Measurements from ENCODE around the gene MANBA.

DNA sequence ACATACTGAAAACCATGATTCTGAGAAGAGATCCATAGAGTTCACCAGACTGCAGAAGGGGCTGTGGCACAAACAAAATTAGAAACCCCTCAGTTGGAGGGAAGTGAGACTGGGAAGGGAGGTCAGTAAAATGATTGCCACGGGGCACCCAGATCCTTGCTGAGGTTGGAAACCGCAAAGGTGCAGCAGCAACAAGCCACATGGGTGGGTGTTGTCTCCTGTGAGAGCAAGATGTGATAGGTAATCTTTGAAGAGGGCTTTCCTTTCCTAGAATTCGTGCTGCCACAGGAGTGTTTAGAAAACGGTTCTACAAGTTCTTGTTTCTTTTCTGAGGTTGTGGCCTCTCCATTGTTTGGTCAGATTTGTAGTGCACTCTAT lies 174.1 kb downstream of the MANBA start:
- TF ChIP-seq ZNF350 (tag by site-specific recombination; IDR thresholded peaks at IDR 0.05), result no peak
- TF ChIP-seq, protein P1, sequence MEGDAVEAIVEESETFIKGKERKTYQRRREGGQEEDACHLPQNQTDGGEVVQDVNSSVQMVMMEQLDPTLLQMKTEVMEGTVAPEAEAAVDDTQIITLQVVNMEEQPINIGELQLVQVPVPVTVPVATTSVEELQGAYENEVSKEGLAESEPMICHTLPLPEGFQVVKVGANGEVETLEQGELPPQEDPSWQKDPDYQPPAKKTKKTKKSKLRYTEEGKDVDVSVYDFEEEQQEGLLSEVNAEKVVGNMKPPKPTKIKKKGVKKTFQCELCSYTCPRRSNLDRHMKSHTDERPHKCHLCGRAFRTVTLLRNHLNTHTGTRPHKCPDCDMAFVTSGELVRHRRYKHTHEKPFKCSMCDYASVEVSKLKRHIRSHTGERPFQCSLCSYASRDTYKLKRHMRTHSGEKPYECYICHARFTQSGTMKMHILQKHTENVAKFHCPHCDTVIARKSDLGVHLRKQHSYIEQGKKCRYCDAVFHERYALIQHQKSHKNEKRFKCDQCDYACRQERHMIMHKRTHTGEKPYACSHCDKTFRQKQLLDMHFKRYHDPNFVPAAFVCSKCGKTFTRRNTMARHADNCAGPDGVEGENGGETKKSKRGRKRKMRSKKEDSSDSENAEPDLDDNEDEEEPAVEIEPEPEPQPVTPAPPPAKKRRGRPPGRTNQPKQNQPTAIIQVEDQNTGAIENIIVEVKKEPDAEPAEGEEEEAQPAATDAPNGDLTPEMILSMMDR (tag by site-specific recombination; IDR thresholded peaks at IDR 0.05), result no peak
- no peak for TF ChIP-seq ZNF707 (tag by site-specific recombination; IDR thresholded peaks at IDR 0.05)
- no peak for TF ChIP-seq ZNF324 (tag by site-specific recombination; IDR thresholded peaks at IDR 0.05)
- no peak for TF ChIP-seq KLF10 (tag by site-specific recombination; IDR thresholded peaks at IDR 0.05)
- no peak for TF ChIP-seq SALL2 (tag by site-specific recombination; IDR thresholded peaks at IDR 0.05; ENCODE audit: borderline replicate concordance)
- TF ChIP-seq, protein P2, sequence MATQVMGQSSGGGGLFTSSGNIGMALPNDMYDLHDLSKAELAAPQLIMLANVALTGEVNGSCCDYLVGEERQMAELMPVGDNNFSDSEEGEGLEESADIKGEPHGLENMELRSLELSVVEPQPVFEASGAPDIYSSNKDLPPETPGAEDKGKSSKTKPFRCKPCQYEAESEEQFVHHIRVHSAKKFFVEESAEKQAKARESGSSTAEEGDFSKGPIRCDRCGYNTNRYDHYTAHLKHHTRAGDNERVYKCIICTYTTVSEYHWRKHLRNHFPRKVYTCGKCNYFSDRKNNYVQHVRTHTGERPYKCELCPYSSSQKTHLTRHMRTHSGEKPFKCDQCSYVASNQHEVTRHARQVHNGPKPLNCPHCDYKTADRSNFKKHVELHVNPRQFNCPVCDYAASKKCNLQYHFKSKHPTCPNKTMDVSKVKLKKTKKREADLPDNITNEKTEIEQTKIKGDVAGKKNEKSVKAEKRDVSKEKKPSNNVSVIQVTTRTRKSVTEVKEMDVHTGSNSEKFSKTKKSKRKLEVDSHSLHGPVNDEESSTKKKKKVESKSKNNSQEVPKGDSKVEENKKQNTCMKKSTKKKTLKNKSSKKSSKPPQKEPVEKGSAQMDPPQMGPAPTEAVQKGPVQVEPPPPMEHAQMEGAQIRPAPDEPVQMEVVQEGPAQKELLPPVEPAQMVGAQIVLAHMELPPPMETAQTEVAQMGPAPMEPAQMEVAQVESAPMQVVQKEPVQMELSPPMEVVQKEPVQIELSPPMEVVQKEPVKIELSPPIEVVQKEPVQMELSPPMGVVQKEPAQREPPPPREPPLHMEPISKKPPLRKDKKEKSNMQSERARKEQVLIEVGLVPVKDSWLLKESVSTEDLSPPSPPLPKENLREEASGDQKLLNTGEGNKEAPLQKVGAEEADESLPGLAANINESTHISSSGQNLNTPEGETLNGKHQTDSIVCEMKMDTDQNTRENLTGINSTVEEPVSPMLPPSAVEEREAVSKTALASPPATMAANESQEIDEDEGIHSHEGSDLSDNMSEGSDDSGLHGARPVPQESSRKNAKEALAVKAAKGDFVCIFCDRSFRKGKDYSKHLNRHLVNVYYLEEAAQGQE (tag by site-specific recombination; IDR thresholded peaks at IDR 0.05), result no peak
- no peak for TF ChIP-seq GLI4 (tag by site-specific recombination; IDR thresholded peaks at IDR 0.05)
- no peak for TF ChIP-seq ZNF175 (tag by site-specific recombination; IDR thresholded peaks at IDR 0.05)
- no peak for TF ChIP-seq ZNF239 (tag by site-specific recombination; IDR thresholded peaks at IDR 0.05)
- TF ChIP-seq, protein P3, sequence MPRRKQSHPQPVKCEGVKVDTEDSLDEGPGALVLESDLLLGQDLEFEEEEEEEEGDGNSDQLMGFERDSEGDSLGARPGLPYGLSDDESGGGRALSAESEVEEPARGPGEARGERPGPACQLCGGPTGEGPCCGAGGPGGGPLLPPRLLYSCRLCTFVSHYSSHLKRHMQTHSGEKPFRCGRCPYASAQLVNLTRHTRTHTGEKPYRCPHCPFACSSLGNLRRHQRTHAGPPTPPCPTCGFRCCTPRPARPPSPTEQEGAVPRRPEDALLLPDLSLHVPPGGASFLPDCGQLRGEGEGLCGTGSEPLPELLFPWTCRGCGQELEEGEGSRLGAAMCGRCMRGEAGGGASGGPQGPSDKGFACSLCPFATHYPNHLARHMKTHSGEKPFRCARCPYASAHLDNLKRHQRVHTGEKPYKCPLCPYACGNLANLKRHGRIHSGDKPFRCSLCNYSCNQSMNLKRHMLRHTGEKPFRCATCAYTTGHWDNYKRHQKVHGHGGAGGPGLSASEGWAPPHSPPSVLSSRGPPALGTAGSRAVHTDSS (tag by site-specific recombination; IDR thresholded peaks at IDR 0.05), result no peak
- TF ChIP-seq, protein P4, sequence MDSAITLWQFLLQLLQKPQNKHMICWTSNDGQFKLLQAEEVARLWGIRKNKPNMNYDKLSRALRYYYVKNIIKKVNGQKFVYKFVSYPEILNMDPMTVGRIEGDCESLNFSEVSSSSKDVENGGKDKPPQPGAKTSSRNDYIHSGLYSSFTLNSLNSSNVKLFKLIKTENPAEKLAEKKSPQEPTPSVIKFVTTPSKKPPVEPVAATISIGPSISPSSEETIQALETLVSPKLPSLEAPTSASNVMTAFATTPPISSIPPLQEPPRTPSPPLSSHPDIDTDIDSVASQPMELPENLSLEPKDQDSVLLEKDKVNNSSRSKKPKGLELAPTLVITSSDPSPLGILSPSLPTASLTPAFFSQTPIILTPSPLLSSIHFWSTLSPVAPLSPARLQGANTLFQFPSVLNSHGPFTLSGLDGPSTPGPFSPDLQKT (IDR thresholded peaks at IDR 0.05; ENCODE audit: borderline replicate concordance, low read depth, low read length), result no peak
- TF ChIP-seq, protein P5, sequence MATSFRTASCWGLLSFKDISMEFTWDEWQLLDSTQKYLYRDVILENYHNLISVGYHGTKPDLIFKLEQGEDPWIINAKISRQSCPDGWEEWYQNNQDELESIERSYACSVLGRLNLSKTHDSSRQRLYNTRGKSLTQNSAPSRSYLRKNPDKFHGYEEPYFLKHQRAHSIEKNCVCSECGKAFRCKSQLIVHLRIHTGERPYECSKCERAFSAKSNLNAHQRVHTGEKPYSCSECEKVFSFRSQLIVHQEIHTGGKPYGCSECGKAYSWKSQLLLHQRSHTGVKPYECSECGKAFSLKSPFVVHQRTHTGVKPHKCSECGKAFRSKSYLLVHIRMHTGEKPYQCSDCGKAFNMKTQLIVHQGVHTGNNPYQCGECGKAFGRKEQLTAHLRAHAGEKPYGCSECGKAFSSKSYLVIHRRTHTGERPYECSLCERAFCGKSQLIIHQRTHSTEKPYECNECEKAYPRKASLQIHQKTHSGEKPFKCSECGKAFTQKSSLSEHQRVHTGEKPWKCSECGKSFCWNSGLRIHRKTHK (tag by site-specific recombination; IDR thresholded peaks at IDR 0.05), result no peak
- no peak for TF ChIP-seq TRIM28 (IDR thresholded peaks at IDR 0.05; ENCODE audit: borderline replicate concordance, low read length)
